Ishikawa (cell line): ENCODE data around the gene ADAM10.

ENCODE experiments used
- CEBPB ChIP-seq: IDR thresholded peaks from 2 replicates; pipeline ENCODE4 v1.6.1; 2012
- CREB1 ChIP-seq: IDR thresholded peaks from 2 replicates; pipeline ENCODE4 v1.6.1; 2012; ENCODE audit warnings: low read depth
- EGR1 ChIP-seq: IDR thresholded peaks from 2 replicates; pipeline ENCODE4 v1.6.1; 2012
- EP300 ChIP-seq: IDR thresholded peaks from 2 replicates; pipeline ENCODE4 v1.6.1; 2012; ENCODE audit warnings: borderline replicate concordance
- FOXM1 ChIP-seq: IDR thresholded peaks from 2 replicates; pipeline ENCODE4 v1.6.1; 2012; ENCODE audit warnings: low read depth, borderline replicate concordance
- MAX ChIP-seq: IDR thresholded peaks from 2 replicates; pipeline ENCODE4 v1.6.1; 2012
- NFIC ChIP-seq: IDR thresholded peaks from 2 replicates; pipeline ENCODE4 v1.6.1; 2012
- RAD21 ChIP-seq: IDR thresholded peaks from 2 replicates; pipeline ENCODE4 v1.6.1; 2012; ENCODE audit warnings: low read depth
- REST ChIP-seq: IDR thresholded peaks from 2 replicates; pipeline ENCODE4 v1.6.1; 2012; ENCODE audit warnings: low read depth, mild to moderate bottlenecking
- TAF1 ChIP-seq: IDR thresholded peaks from 2 replicates; pipeline ENCODE4 v1.6.1; 2012; ENCODE audit warnings: low read depth, mild to moderate bottlenecking
- TCF12 ChIP-seq: IDR thresholded peaks from 2 replicates; pipeline ENCODE4 v1.6.1; 2012; ENCODE audit warnings: low read depth
- TEAD4 ChIP-seq: IDR thresholded peaks from 2 replicates; pipeline ENCODE4 v1.6.1; 2012
- YY1 ChIP-seq: IDR thresholded peaks from 2 replicates; pipeline ENCODE4 v1.6.1; 2012; ENCODE audit warnings: low read depth
- ZBTB7A ChIP-seq: IDR thresholded peaks from 2 replicates; pipeline ENCODE4 v1.6.1; 2012; ENCODE audit warnings: low read depth

GRCh38 chr15:58734859-58735258, 14.6 kb downstream of the ADAM10 start:
- TF ChIP-seq TAF1 = no peak
- no peak for TF ChIP-seq EP300
- no peak for TF ChIP-seq REST
- no peak for TF ChIP-seq RAD21
- no peak for TF ChIP-seq YY1
- TF ChIP-seq ZBTB7A = no peak
- TF ChIP-seq FOXM1 = no peak
- no peak for TF ChIP-seq MAX
- no peak for TF ChIP-seq CREB1
- no peak for TF ChIP-seq CEBPB
- TF ChIP-seq EGR1 = no peak
- TF ChIP-seq NFIC = no peak
- TF ChIP-seq TCF12 = no peak
- no peak for TF ChIP-seq TEAD4
